ENCODE results near the gene KIFBP. TPM values are rescaled to one million over a fixed set of nuclear protein-coding genes. Genes with fewer than 3 reads are reported as not detected.
"Not testable (repeated sequence)": the region's sequence is repeated elsewhere in the genome, so short reads cannot be mapped to it uniquely, and the experiment has no call there.

The KIFBP gene
- total and polyA plus RNA-seq, 2 donors (not counting 3 experiments of a cell fraction or from before 2014, with no cell fraction given) = 17.6 to 39.8 TPM

- H3K27ac ChIP-seq (ENCODE audit: insufficient read depth, low read depth, low read length); dilution Hi-C loops (cut with MboI; ENCODE audit: extremely low pct_ligation_motif_present, low sequenced_read_pairs); BruUV-seq (replicated peaks); FAIRE-seq; H3K4me1 ChIP-seq (ENCODE audit: control insufficient read depth, extremely low read depth, insufficient read depth, low read length); H3K9me1 ChIP-seq (replicated peaks; ENCODE audit: control insufficient read depth, extremely low read depth, insufficient read depth, low read length); intact Hi-C loops (cut with micrococcal nuclease); POLR2A ChIA-PET; H3K27me3 ChIP-seq (ENCODE audit: control insufficient read depth in 2 of 2, insufficient read depth in 2 of 2, low read length in 2 of 2); H3K9ac ChIP-seq (replicated peaks; ENCODE audit: extremely low read depth, insufficient read depth, low read length); H2AFZ ChIP-seq (ENCODE audit: low read depth, low read length); H3K4me3 ChIP-seq (replicated peaks in 1 of 3; ENCODE audit: insufficient read depth in 1 of 3, low read depth in 1 of 3, low read length in 3 of 3); H4K20me1 ChIP-seq (replicated peaks; ENCODE audit: control insufficient read depth, extremely low read depth, insufficient read depth, low read length); H3K4me2 ChIP-seq (ENCODE audit: insufficient read depth, low read length); DNase-seq (ENCODE audit: low read depth, low spot score); H3K9me3 ChIP-seq (replicated peaks; ENCODE audit: control insufficient read depth, insufficient read depth, low read length): not testable (repeated sequence)
- Histone ChIP-seq H3K79me2 (ENCODE audit: control insufficient read depth, insufficient read depth, low read length) (peaks cover 15% of the 10 kb centered on the region), H3K36me3 (ENCODE audit: control insufficient read depth in 2 of 2, extremely low read depth in 1 of 2, insufficient read depth in 2 of 2, low read length in 2 of 2) (peaks cover 22 to 45% of the 10 kb centered on the region in 2 experiments)
- CTCF ChIA-PET = interaction anchor here (1.3 kb wide), 1 partner anchor 10 kb away, joined by 3 read pairs; no protein-coding TSS in a partner anchor
Measured at GRCh38 chr10:68979738-68980137, 8.9 kb upstream of the KIFBP start.

- Histone ChIP-seq H3K9me1 (replicated peaks; ENCODE audit: control insufficient read depth, extremely low read depth, insufficient read depth, low read length) (no peaks in the 10 kb centered on the region), H3K27ac (ENCODE audit: insufficient read depth, low read depth, low read length) (no peak overlapping the region), H2AFZ (ENCODE audit: low read depth, low read length) (no peak overlapping the region), H3K9me3 (replicated peaks; ENCODE audit: control insufficient read depth, insufficient read depth, low read length) (no peaks in the 10 kb centered on the region), H3K4me3 (replicated peaks in 1 of 3; ENCODE audit: insufficient read depth in 1 of 3, low read depth in 1 of 3, low read length in 3 of 3) (no peak overlapping the region), H3K4me2 (ENCODE audit: insufficient read depth, low read length) (no peak overlapping the region), H3K36me3 (ENCODE audit: control insufficient read depth in 2 of 2, extremely low read depth in 1 of 2, insufficient read depth in 2 of 2, low read length in 2 of 2) (peaks cover 19 to 39% of the 10 kb centered on the region in 2 experiments), H3K4me1 (ENCODE audit: control insufficient read depth, extremely low read depth, insufficient read depth, low read length) (no peaks in the 10 kb centered on the region), H3K9ac (replicated peaks; ENCODE audit: extremely low read depth, insufficient read depth, low read length) (no peak overlapping the region), H3K27me3 (ENCODE audit: control insufficient read depth in 2 of 2, insufficient read depth in 2 of 2, low read length in 2 of 2) (no peaks in the 10 kb centered on the region), H4K20me1 (replicated peaks; ENCODE audit: control insufficient read depth, extremely low read depth, insufficient read depth, low read length) (no peaks in the 10 kb centered on the region), H3K79me2 (ENCODE audit: control insufficient read depth, insufficient read depth, low read length) (peaks cover 11% of the 10 kb centered on the region)
- FAIRE-seq = no peak
- no TSS peak for BruUV-seq (replicated peaks)
- ChIA-PET CTCF (interaction anchor here (0.5 to 1.1 kb wide), 10 partner anchors 9 to 422 kb away, joined by 3 to 10 read pairs (median 3); no protein-coding TSS in a partner anchor), POLR2A (interaction anchor here (0.6 kb wide), 1 partner anchor 168 kb away, joined by 6 read pairs; no protein-coding TSS in a partner anchor)
- intact Hi-C loops (cut with micrococcal nuclease) (no loop called here), dilution Hi-C loops (cut with MboI; ENCODE audit: extremely low pct_ligation_motif_present, low sequenced_read_pairs) (no loop called here)
- DNase-seq (ENCODE audit: low read depth, low spot score) = no peak
- TF ChIP-seq POLR2A (IDR thresholded peaks at IDR 0.05; ENCODE audit: low read depth, low read length) = no peak
- TF ChIP-seq, protein P1, sequence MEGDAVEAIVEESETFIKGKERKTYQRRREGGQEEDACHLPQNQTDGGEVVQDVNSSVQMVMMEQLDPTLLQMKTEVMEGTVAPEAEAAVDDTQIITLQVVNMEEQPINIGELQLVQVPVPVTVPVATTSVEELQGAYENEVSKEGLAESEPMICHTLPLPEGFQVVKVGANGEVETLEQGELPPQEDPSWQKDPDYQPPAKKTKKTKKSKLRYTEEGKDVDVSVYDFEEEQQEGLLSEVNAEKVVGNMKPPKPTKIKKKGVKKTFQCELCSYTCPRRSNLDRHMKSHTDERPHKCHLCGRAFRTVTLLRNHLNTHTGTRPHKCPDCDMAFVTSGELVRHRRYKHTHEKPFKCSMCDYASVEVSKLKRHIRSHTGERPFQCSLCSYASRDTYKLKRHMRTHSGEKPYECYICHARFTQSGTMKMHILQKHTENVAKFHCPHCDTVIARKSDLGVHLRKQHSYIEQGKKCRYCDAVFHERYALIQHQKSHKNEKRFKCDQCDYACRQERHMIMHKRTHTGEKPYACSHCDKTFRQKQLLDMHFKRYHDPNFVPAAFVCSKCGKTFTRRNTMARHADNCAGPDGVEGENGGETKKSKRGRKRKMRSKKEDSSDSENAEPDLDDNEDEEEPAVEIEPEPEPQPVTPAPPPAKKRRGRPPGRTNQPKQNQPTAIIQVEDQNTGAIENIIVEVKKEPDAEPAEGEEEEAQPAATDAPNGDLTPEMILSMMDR (IDR thresholded peaks at IDR 0.05; ENCODE audit: extremely low read depth in 1 of 2, insufficient read depth in 1 of 2, low read depth in 1 of 2, low read length in 2 of 2) = peak; percentile 6 to 17
Measured at GRCh38 chr10:68981074-68981473, 7.5 kb upstream of the KIFBP start.

All from endothelial cell of umbilical vein (primary cell).